SHP77 (cell line): ENCODE results near the gene CNTN5.
"Not testable (repeated sequence)": the region's sequence is repeated elsewhere in the genome, so short reads cannot be mapped to it uniquely, and the experiment has no call there.

Source experiments
- DNase-seq, 2 experiments: peaks; one replicate each; lab custom pipeline; 2025; lab: John Stamatoyannopoulos, UW

The CNTN5 gene

GRCh38 chr11:99742501-99742900 is 721.8 kb downstream of the CNTN5 start:
- DNase-seq = no peak

DNA sequence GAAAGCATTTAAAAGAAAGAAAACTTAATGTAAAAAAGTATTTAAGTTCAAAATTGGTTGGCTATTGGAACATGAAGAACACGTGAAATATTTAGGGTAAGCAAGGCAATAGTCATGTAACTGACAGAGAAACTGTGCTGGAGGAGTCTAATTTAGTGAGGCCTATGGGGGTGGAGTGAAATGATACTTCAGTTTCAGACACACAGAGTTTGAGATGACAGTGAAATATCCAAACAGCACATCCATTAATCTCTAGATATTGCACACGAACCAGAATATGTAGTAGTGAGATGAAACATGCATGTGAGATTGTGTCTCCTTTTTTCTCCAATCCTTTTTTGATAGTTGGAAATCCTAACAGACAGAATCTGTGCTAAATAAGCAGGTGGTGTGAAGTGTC is 739.0 kb downstream of the CNTN5 start:
- DNase-seq = no peak

DNA sequence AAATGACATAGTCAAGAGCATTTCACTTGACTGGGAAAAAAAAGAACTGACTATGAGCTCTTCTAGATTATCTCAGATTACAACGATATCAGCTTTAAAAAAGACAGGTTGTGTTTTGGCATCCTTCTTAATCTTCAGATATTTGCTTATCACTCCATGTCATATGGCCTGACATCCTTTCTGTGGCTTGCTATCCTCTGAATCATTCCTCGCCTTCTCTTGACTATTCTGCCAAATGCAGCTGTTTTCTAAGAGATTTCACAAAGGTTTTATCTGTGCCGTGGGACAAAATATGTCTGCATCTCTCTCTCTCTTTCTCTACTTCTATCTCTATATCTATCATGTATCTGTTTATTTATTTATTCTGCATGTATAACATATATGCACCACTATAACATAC is 746.1 kb downstream of the CNTN5 start:
- no peak for DNase-seq

GRCh38 chr11:99773646-99774045 is 752.9 kb downstream of the CNTN5 start:
- DNase-seq = no peak

GRCh38 chr11:99781074-99781473 is 760.3 kb downstream of the CNTN5 start:
- DNase-seq = no peak

- DNase-seq = no peak
These were observed 770.6 kb downstream of the CNTN5 start for GRCh38 chr11:99791354-99791753.

DNA sequence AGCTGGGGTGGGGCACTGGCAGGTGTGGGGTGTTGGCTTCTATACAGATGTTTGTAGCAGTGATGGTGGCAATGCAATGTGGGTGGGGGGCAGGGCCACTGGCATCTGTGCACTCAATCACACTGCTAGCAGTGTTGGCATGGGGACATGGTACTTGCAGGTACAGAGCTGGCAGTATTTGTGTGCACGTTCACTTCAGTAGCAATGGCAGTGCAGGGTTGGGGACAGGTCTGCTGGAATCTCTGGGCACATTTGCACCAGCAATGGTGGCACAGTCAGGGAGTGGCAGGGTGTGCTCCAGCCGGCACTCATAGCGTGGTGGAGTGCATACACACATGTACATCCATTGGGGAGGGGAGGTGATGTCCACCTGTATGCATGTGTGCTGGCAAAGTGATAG is 775.2 kb downstream of the CNTN5 start:
- DNase-seq = no peak

DNA sequence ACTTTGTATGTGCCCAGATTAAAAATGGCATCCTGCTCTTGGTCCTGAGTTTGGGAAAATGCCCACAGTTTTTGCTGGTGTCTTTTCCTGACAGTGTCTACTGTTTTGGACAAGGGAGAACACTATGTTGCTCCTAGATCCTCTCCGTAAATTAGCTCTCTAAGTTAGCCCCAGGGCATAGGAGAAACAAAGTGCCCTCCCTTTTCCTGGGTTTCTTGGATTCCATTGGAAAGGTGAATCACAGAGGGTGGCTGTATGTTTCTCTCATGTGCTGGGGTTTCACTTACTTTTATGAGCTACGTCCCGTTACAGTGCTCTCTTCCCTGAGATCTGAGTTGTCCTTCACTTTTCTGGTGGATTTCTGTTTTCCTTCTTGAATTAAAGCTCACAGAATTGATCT is 782.8 kb downstream of the CNTN5 start:
- no peak for DNase-seq

DNA sequence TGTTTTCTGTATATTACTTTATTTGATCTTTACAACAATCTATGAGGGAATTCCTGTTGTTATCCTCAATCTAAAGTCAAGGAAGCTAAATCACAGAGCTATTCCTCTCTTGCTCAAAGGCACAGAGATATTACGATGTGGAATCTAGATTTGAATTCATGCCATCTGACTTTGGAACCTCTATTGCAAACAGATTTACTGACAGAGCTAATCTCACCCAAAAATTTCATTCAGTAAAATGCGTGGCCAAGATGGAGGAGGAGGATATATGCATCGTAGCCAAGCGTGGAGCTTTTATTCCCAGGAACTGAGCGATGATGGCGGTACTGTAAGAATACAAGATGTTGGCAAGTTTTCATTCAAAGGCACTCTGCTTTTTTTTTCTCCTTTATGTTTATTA is 791.8 kb downstream of the CNTN5 start:
- DNase-seq = no peak

DNA sequence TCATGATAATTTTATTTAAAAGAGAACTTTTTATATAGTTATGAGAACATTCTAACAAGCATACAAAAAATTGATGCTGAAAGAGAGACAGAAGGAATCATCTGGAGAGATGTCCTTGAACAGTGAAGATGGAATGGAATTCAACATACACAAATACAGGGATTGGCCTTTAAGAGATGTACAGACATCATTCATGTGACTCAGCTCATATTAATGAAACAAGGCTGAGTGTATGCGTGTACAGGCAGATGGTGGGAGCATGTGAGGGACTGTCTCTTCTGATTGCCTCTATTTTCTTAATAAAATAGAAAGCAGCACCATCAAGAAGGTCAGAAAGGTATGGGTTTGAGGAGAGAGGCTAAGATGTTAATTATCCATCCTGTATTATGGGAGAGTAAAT is 793.3 kb downstream of the CNTN5 start:
- no peak for DNase-seq

GRCh38 chr11:99814738-99815137 is 794.0 kb downstream of the CNTN5 start:
- DNase-seq = no peak

- no peak for DNase-seq
These were observed 798.2 kb downstream of the CNTN5 start for GRCh38 chr11:99818991-99819390.

- no peak for DNase-seq
These were observed 802.3 kb downstream of the CNTN5 start for GRCh38 chr11:99822846-99823565.

DNA sequence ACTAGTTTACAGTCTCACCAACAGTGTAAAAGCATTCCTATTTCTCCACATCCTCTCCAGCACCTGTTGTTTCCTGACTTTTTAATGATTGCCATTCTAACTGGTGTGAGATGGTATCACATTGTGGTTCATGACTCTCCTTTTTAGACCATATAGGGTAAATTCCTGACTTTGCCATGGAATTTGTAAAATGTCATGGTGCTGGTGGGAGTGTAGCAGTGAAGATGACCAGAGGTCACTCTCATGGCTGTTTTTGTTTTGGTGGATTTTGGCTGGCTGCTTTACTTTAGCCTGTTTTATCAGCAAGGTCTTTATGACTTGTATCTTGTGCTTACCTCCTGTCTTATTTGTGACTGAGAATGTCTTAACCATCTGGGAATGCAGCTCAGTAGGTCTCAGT is 816.0 kb downstream of the CNTN5 start:
- DNase-seq = not testable (repeated sequence)

GRCh38 chr11:99841885-99842284 is 821.1 kb downstream of the CNTN5 start:
- no peak for DNase-seq

GRCh38 chr11:99865951-99866350 is 845.2 kb downstream of the CNTN5 start:
- no peak for DNase-seq

DNA sequence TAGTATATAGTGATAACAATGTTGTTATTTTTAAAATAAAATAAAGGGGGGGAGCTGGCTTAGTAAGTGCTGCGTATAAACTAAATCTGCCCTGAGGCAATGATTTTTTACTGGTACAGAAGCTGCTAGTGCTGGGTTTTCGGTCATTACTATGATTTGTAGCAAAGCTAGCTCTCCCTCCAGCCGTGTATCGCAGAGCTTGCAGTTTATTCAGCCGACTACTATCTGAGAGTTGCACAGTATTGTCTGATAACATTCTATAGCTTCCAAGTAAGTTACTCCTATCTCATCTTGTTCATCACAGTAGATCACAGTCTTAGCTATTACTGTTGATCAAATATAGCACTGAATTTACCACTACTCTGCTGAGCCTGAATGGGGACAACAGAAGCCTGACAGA is 860.9 kb downstream of the CNTN5 start:
- DNase-seq = no peak

GRCh38 chr11:99884750-99885149 is 864.0 kb downstream of the CNTN5 start:
- DNase-seq = no peak

DNA sequence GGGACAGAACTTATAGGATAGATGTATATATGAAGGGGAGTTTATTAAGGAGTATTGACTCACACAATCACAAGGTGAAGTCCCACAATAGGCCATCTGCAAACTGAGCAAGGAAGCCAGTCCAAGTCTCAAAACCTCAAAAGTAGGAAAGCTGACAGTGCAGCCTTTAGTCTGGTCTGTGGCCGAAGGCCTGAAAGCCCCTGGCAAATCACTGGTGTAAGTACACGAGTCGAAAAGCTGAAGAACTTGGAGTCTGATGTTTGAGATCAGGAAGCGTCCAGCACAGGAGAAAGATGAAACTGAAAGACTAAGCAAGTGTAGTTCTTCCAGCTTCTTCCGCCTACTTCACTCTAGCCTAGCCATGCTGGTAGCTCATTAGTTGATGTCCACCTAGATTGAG is 866.7 kb downstream of the CNTN5 start:
- DNase-seq = no peak

DNA sequence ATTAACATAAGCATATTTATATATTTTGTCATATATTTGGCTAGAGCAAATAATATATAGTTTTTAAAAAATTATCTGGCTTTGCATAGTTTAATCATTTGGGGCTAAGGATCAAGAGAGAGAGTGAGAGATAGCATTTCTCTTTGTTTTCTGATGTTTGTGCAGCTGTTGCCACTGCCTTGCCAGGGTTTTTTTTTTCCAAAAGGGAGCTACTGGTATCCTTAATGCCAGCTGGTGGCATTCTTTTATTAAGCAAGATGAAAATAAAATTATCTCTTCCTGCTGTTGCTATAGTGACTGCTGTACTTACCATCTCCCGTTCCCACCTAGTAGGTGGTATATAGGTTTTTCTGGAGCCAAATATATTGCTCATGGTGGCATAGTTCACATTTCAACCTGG is 873.1 kb downstream of the CNTN5 start:
- peak; percentile 58 to 63 for DNase-seq

DNA sequence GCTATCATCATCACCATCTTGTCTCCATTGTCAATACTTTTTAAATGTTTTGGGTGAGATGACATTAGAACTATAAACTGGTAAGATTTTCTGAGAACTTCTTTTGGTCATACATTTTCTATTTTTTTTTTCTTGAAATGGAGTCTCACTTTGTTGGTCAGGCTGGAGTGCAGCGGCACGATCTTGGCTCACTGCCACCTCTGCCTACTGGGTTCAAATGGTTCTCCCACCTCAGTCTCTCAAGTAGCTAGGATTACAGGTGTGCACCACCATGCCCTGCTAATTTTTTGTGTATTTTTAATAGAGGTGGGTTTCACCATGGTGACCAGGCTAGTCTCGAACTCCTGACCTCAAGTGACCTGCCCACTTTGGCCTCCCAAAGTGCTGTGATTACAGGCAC is 880.4 kb downstream of the CNTN5 start:
- no peak for DNase-seq

- no peak for DNase-seq
These were observed 890.4 kb downstream of the CNTN5 start for GRCh38 chr11:99911116-99911515.

DNA sequence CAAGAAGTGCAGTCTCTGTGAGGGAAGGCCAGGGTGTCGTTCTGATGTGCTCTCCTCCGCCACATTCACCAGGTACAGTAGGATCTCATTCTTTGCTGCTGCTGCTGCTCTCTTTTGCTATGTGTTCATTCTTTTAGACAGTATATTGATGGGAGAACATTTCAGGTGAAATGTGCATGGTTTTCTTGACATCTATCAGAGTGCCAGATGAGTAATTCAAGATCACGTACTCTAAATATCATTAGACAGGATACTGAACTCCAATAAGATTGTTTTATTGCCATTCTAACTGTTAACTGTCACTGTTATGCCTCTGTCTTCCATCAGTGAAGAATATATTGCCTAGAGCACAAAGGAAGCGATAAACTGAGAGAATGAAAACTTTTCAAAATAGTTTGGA is 895.3 kb downstream of the CNTN5 start:
- DNase-seq = no peak

DNA sequence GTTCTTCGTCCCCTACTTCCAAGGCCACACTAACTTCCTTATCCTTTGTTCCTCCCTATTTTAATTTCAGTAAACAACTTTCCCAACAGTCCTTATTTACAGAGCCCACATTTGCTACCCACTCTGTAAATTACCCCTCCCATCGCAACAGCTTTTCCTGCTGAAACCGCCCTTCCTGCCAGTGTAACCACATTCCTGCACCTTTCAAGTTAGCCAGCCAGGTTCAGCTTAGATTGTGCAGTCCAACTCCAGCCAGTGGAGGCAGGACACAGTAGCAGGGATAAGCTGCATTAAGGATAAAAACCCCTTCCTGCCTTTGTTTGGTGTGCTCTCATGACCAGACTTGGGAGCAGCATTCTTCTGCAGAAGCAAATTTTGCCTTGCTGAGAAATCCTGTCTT is 898.0 kb downstream of the CNTN5 start:
- no peak for DNase-seq

DNA sequence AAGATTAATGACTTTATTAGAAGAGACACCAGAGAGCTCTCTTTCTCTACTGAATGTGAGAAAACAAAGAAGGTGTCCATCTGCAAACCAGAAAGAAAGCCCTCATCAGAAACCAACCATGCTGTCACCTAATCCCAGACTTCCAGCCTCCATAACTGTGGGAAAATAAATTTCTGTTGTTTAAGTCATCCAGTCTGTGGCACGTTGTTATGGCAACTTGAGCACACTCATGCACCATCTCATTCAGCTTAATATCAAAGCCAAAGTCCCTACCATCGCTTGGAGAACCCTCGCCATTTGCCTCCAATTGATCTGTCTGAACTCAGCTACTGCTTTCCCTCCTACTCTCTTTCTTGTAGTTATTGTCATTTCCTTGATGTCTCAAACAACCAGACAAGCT is 900.2 kb downstream of the CNTN5 start:
- no peak for DNase-seq
